ENCODE results near the gene PRDM1.

DNA sequence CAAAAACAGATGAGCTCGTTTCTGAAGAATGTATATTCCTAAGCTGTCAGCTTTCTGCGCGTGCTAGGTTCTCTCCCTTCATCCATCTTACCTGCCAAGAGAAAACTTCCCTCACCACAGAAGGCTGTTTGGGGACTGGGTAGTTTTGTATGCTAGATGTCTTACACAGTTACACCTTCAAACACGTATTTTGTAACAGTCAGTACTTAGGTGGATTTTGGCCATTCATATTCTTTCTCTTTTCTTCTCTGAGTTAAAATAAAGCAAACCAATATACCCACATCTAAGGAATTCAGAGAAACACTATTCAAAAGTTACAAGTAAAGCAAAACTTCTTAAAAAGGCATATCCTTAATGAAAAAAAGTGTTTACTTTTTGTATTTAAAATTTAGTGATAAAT lies 35.6 kb upstream of the PRDM1 start:
- TF ChIP-seq EZH2 (IDR thresholded peaks at IDR 0.05), result no peak
- no peak for TF ChIP-seq POLR2AphosphoS5 (IDR thresholded peaks at IDR 0.05; ENCODE audit: borderline replicate concordance, low read depth, low read length)
- TF ChIP-seq FOXP2 (optimal IDR thresholded peaks at IDR 0.05; ENCODE audit: control extremely low read depth, extremely low read length, insufficient read depth), result no peak
